Osteoblast (primary cell): ENCODE results near the gene FOXO3. TPM values are rescaled to one million over a fixed set of nuclear protein-coding genes. Genes with fewer than 3 reads are reported as not detected.

Experiments used
- DNase-seq: peaks from one replicate; pipeline ENCODE4 v3.0.0; 2011; ENCODE audit warnings: low spot score, mixed read lengths; ENCODE audit not compliant: insufficient read length; ENCODE audit errors: missing footprints
- H2AFZ ChIP-seq: 2 replicates; pipeline ENCODE4 v1.6.0; 2011; ENCODE audit warnings: mild to moderate bottlenecking, low read length
- H3K27ac ChIP-seq: 2 replicates; pipeline ENCODE4 v1.5.1; 2011; ENCODE audit warnings: mild to moderate bottlenecking, low read depth, low read length, moderate library complexity
- H3K27me3 ChIP-seq: 2 replicates; pipeline ENCODE4 v1.6.0; 2012; ENCODE audit warnings: mild to moderate bottlenecking, control low read depth, inconsistent platforms, low read length, moderate library complexity; ENCODE audit not compliant: insufficient read depth
- H3K36me3 ChIP-seq: 2 replicates; pipeline ENCODE4 v1.5.1; 2011; ENCODE audit warnings: mild to moderate bottlenecking, low read length, control low read depth, moderate library complexity; ENCODE audit not compliant: insufficient read depth
- H3K4me1 ChIP-seq: 2 replicates; pipeline ENCODE4 v1.5.1; 2011; ENCODE audit warnings: mild to moderate bottlenecking, low read length, control low read depth, moderate library complexity; ENCODE audit not compliant: insufficient read depth
- H3K4me2 ChIP-seq: 2 replicates; pipeline ENCODE4 v1.6.0; 2011; ENCODE audit warnings: mild to moderate bottlenecking, low read length; ENCODE audit not compliant: insufficient read depth
- H3K4me3 ChIP-seq: fragments of 200-600 bp; sonication (generic); 3 replicates; pipeline ENCODE4 v1.5.1; 2012; ENCODE audit warnings: mild to moderate bottlenecking, low read length, inconsistent platforms; ENCODE audit not compliant: insufficient read depth
- H3K79me2 ChIP-seq: 2 replicates; pipeline ENCODE4 v1.6.0; 2012; ENCODE audit warnings: mild to moderate bottlenecking, low read length, control low read depth, inconsistent platforms; ENCODE audit not compliant: insufficient read depth
- H3K9me3 ChIP-seq: 2 replicates; pipeline ENCODE4 v1.5.1; 2011; ENCODE audit warnings: low read depth, low read length, control low read depth
- H4K20me1 ChIP-seq: 2 replicates; pipeline ENCODE4 v1.6.0; 2012; ENCODE audit warnings: mild to moderate bottlenecking, low read length, control low read depth; ENCODE audit not compliant: insufficient read depth
- total RNA-seq: library from RNA; depleted of rRNA; stranded (reverse); fragments of >200 nt; gene quantifications from 2 replicates; pipeline ENCODE4 v1.2.3, GENCODE V29; 2012
- TF ChIP-seq, protein P1 (sequence below): IDR thresholded peaks from 2 replicates; pipeline ENCODE4 v1.5.1; 2011; ENCODE audit warnings: mild to moderate bottlenecking, low read depth, low read length, moderate library complexity; ENCODE audit errors: extremely low read depth

The FOXO3 gene
- total RNA-seq, 1 donor = 53.2 TPM

GRCh38 chr6:108622641-108623298 is 62.1 kb downstream of the FOXO3 start:
- no peaks in the 10 kb centered on the region for H3K27me3 ChIP-seq
- no peak overlapping the region for H2AFZ ChIP-seq
- peaks cover 59% of the 10 kb centered on the region for H4K20me1 ChIP-seq
- peak overlapping the region; percentile 60 for H3K4me2 ChIP-seq
- TF ChIP-seq, protein P1, sequence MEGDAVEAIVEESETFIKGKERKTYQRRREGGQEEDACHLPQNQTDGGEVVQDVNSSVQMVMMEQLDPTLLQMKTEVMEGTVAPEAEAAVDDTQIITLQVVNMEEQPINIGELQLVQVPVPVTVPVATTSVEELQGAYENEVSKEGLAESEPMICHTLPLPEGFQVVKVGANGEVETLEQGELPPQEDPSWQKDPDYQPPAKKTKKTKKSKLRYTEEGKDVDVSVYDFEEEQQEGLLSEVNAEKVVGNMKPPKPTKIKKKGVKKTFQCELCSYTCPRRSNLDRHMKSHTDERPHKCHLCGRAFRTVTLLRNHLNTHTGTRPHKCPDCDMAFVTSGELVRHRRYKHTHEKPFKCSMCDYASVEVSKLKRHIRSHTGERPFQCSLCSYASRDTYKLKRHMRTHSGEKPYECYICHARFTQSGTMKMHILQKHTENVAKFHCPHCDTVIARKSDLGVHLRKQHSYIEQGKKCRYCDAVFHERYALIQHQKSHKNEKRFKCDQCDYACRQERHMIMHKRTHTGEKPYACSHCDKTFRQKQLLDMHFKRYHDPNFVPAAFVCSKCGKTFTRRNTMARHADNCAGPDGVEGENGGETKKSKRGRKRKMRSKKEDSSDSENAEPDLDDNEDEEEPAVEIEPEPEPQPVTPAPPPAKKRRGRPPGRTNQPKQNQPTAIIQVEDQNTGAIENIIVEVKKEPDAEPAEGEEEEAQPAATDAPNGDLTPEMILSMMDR = peak; percentile 26
- DNase-seq = peak; percentile 66
- H3K4me1 ChIP-seq = peaks cover 56% of the 10 kb centered on the region
- peak overlapping the region; percentile 94 for H3K27ac ChIP-seq
- peaks cover 95% of the 10 kb centered on the region for H3K79me2 ChIP-seq
- H3K9me3 ChIP-seq = no peaks in the 10 kb centered on the region
- H3K36me3 ChIP-seq = no peaks in the 10 kb centered on the region
- H3K4me3 ChIP-seq = peak overlapping the region; percentile 1

GRCh38 chr6:108623995-108624394 is 63.3 kb downstream of the FOXO3 start:
- Histone ChIP-seq H3K36me3 (no peaks in the 10 kb centered on the region), H3K4me1 (peaks cover 52% of the 10 kb centered on the region), H3K4me3 (no peak overlapping the region), H3K9me3 (no peaks in the 10 kb centered on the region), H3K79me2 (peaks cover 95% of the 10 kb centered on the region), H3K27ac (no peak overlapping the region), H2AFZ (no peak overlapping the region), H4K20me1 (peaks cover 65% of the 10 kb centered on the region), H3K27me3 (no peaks in the 10 kb centered on the region), H3K4me2 (no peak overlapping the region)
- TF ChIP-seq, protein P1 = no peak
- no peak for DNase-seq

DNA sequence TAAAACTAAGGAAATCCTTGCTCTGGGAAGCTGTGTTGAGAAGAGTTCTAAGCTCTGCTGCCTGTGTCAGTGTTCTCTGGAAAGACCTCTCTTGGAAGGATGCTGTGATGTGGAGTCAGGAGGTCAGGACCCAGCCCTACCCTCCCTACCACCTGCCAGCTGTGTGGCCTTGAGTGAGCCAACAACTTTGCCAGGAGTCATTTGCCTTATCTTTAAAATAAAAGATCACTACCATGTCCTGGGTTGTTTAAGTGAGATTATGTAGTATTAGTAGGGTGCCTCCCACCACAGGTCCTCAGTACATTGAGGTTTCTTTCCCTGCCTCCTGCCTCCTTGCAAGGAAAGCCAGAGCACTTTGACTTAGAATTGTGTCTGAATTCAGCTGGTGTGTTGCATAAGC is 64.9 kb downstream of the FOXO3 start:
- TF ChIP-seq, protein P1 = no peak
- Histone ChIP-seq H3K4me1 (peaks cover 36% of the 10 kb centered on the region), H2AFZ (no peak overlapping the region), H3K27me3 (no peaks in the 10 kb centered on the region), H3K36me3 (no peaks in the 10 kb centered on the region), H3K4me3 (no peak overlapping the region), H3K27ac (no peak overlapping the region), H4K20me1 (peaks cover 60% of the 10 kb centered on the region), H3K79me2 (peaks cover 94% of the 10 kb centered on the region), H3K4me2 (no peak overlapping the region), H3K9me3 (no peaks in the 10 kb centered on the region)
- DNase-seq = no peak

- DNase-seq = no peak
- no peak overlapping the region for H3K4me3 ChIP-seq
- H3K9me3 ChIP-seq = no peaks in the 10 kb centered on the region
- H2AFZ ChIP-seq = no peak overlapping the region
- peaks cover 94% of the 10 kb centered on the region for H3K79me2 ChIP-seq
- TF ChIP-seq, protein P1 = no peak
- peaks cover 24% of the 10 kb centered on the region for H3K4me1 ChIP-seq
- H3K4me2 ChIP-seq = no peak overlapping the region
- H3K27me3 ChIP-seq = no peaks in the 10 kb centered on the region
- H3K27ac ChIP-seq = peak overlapping the region; percentile 38
- peaks cover 63% of the 10 kb centered on the region for H4K20me1 ChIP-seq
- H3K36me3 ChIP-seq = no peaks in the 10 kb centered on the region
Observed at GRCh38 chr6:108626777-108627176, 66.1 kb downstream of the FOXO3 start.
